HEK293T (cell line): ENCODE results near the gene RBBP8.

Experiments
- BHLHE40 ChIP-seq: fragments of 450-650 bp; IDR thresholded peaks from 2 replicates; pipeline ENCODE4 v1.6.1; 2016; ENCODE audit warnings: mild to moderate bottlenecking, moderate library complexity, borderline replicate concordance
- CTBP1 ChIP-seq: fragments of 450-650 bp; IDR thresholded peaks from 2 replicates; pipeline ENCODE4 v1.6.1; 2016; ENCODE audit warnings: borderline replicate concordance
- ELF4 ChIP-seq: fragments of 450-650 bp; IDR thresholded peaks from 2 replicates; pipeline ENCODE4 v1.6.1; 2017; ENCODE audit warnings: antibody characterized with exemption
- FOXK2 ChIP-seq: fragments of 450-650 bp; IDR thresholded peaks from 2 replicates; pipeline ENCODE4 v1.6.1; 2016; ENCODE audit warnings: mild to moderate bottlenecking
- FOXM1 ChIP-seq: fragments of 450-650 bp; IDR thresholded peaks from 2 replicates; pipeline ENCODE4 v1.6.1; 2017; ENCODE audit warnings: mild to moderate bottlenecking, borderline replicate concordance
- L3MBTL2 ChIP-seq: fragments of 450-650 bp; conservative IDR thresholded peaks from 2 replicates; pipeline ENCODE4 v1.6.1; 2016; ENCODE audit warnings: mild to moderate bottlenecking
- SP1 ChIP-seq: fragments of 450-650 bp; IDR thresholded peaks from 2 replicates; pipeline ENCODE4 v1.6.1; 2017
- TARDBP ChIP-seq: fragments of 450-650 bp; IDR thresholded peaks from 2 replicates; pipeline ENCODE4 v1.6.1; 2016

DNA sequence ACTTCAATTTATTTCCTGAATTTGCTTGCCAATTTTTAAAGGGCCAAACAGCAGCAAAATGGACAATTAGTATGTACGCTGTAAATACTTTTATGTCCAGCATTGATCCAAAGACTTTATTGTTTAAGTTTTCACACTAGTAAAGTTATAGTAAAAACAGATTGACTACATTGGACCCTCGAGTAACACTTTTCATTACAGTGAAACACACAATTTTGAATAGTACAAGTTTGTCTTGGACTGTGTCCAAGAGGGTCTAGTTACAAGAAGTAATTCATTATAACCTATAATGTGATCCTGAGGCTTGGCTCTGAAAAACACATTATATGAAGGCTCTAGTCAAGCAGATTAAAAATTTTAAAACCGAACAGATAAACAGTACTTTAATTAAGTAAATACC, 11.4 kb upstream of the RBBP8 start:
- TF ChIP-seq TARDBP, result no peak
- no peak for TF ChIP-seq FOXM1
- TF ChIP-seq FOXK2, result no peak
- no peak for TF ChIP-seq BHLHE40
- TF ChIP-seq SP1, result no peak
- TF ChIP-seq CTBP1, result no peak
- TF ChIP-seq L3MBTL2, result no peak
- TF ChIP-seq ELF4, result no peak
